T follicular helper cell (primary cell): ENCODE data around the gene NUP50.
"Not testable (repeated sequence)": the region's sequence is repeated elsewhere in the genome, so short reads cannot be mapped to it uniquely, and the experiment has no call there.

Source experiments
- DNase-seq: peaks from one replicate; pipeline ENCODE4 v3.0.0-alpha.2; 2020; ENCODE audit warnings: low read depth

Gene NUP50

DNA sequence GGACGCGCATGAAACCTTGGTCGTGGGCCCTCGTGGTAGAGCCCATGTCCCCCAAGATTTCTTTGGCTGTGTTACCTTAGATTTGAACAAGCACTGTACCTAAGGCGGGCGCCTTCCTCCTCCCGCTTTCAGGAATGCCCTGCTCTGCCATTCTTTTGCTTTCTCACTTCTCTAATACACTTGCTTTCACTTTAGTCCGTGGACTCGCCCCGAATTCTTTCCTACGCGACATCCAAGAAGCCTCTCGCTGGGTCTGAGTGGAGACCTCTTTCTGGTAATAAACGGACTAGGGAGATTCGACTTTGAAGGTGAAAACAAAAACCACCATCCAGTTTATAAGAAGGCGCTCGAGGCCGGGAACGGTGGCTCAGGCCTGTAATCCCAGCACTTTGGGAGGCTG is 1.2 kb upstream of the NUP50 start:
- no peak for DNase-seq

DNA sequence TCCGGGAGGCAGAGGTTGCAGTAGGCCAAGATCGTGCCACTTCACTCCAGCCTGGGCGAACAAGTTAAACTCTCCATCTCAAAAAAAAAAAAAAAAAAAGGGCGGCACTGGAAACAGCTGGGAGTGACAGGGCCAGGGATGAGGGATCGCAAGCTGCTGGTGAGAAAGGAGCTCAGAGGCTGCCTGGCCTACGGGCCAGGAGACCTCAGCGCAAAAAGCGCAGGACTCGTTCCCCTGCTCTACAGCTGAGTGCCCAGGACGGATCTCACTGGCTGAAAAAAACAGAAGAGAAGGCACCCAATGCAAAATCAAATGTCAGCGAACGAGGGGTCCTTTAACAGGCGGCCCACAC is 650 bp upstream of the NUP50 start:
- DNase-seq: no peak

DNA sequence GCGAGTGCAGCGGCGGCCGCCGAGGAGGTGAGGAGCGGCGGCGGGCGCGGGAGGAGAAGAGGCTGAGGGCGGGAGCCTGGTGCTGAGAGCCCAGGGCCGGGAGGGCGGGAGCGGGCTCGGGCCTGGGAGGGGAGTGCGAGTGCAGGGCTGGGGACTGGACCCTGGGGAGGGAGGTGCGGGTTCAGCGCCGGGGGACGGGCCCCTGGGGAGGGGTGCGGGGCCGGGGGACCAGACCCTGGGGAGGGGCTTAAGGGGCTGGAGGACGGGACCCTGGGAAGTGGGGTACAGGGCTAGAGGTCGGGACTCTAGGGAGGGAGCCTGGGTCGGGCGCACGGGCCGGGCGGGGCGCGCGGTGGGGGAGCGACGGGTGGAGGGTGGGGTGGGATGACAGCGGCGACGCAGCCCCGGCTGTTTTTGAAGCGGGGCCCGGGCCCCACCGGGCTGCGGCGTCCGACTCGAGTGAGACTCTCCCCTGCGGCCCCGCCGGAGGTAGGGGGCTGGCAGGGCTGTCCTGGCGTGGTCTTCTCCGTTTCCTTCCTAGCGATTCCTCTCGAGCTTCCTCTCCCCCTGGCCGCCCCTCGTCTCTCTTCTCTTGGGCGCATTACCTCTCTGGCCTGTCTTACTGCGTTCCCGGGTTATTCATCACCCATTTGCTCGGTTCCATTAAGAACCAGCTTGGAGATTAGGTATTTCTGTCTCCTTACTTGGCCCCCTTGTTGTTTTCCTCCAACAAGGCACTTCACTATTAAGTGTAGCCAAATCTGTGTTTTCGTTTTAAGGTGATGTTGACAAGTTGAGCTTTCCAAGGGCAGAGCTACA is 754 bp downstream of the NUP50 start:
- DNase-seq: peak; percentile 9

DNA sequence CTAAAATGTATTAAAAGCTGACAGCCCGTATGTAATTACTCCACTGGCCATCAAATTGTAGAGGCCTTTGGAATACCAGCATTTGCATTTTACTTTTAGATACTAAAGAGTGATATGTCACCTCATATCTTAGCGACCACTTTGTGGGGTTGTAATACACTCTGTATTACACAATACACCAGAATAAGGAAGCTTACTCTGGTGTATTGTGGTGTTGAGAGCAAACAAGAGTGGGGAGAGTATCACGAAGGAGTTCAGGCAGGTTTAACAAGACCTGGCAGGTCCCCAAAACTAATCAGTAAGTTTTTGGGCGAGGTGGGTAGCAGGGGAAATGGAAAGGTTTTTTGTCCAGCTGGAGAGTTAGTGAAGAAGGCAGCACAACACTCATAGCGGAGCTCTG is 3.2 kb downstream of the NUP50 start:
- DNase-seq: no peak

DNA sequence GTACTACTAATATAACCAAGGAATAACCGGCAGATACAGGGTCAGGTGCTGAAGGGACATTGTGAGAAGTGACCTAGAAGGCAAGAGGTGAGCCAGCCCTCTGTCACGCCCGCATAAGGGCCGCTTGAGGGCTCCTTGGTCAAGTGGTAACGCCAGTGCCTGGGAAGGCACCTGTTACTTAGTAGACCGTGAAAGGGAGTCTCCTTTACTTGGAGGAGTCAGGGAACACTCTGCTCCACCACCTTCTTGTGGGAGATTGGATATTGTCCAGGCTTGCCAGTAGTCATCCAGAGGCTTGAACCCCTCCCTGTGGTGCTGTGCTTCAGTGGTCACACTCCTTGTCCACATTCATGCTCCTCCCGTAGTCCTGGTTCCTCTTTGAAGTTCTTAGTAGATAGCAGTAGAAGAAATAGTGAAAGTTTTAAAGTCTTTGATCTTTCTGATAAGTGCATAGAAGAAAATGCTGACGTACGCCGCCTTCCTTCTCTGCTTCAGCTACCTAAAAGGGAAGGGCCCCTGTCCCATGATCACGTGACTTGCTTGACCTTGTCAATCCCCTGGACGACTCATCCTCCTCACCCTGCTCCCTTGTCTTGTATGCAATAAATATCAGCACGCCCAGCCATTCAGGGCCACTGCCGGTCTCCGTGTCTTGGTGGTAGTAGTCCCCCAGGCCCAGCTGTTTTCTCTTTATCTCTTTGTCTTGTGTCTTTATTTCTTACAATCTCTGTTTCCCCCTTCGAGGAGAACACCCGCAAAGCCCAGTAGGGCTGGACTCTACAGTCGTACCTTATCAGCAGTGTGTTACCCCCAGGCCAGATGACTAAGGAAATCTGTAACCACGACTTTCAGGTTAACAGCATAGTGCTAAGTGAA is 6.1 kb downstream of the NUP50 start:
- DNase-seq: peak; percentile 6

DNA sequence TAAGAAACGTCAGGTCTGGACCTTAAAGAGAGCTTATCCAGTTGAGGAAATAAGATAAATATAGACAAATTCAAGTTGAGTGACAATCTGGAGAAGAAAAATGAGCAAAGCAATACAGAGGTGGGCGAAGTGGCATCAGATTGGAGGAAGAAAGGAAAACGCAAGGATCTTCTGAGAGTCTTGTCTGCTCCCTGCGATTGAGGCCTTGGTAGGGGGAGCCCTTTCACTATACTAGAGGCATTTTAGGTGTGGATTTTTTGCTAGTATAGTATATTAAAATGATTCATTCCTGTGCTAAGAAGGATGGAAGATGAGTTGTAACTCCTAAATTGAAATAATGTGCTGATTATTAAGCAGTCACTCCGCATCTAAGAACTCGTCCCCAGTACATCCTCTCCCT is 8.1 kb downstream of the NUP50 start:
- no peak for DNase-seq

DNA sequence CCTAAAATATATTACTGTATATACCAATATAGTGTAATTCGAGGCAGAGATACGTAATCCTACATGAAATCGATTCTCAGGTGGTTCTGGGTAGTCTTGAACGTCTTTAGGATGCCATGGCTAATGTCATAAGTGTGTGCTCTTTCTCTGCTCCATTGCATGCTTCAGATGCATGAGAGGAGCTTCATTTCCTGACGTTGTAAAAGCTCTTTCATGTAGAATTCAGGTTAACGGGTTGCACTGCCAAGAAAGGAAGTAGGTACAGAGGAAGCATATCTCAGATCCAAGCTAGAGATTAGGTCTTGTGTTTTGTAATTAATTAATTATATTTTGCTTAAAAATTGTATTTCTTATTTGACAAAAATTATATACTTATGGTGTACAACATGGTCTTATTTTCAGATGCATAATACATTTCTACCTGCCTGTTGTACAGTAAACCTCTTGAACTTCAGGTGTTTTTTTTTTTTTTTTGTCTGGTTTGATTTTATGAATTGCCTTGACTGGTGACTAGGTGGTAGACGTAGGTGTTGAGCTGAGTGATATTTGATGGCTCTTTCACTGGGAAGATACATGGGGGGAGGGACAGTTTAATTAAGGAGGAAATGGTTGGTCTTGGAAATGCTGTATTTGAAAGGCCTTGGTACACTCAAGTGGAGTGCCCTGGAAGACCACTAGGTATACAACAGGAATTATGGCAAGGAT is 9.3 kb downstream of the NUP50 start:
- peak; percentile 9 for DNase-seq

DNA sequence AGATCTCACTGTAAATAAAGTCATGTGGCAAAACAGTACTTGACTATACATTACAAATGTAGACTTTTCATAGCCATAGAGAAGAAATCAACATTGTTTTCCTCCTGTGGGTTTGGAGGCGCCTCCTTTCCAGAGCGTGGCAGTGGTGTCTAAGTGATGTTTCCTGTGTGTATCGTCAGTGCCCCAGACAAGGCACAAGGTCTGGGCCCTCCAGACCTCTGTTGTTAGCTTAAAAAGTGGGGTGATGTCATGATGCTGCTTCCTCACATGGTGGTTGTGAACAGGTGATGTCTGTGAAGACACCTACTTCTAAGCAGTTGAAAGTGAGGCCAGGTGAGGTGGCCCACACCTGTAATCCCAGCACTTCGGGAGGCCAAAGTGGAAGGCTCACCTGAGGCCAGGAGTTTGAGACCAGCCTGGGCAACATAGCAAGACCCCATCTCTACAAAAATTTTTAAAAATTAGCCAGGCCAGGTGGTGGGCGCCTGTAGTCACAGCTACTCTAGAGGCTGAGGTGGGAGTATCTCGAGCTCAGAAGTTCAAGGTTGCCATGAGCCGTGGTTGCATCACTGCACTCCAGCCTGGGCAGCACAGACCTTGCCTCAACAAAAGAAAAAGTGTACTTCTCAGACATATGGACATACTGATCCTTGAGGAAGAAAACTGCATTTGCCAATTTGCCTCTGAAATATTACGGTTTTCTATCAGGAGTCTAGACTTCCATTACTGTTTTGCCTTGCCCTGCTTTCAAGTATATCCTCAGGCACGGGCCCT is 15.7 kb downstream of the NUP50 start:
- DNase-seq: peak; percentile 38

DNA sequence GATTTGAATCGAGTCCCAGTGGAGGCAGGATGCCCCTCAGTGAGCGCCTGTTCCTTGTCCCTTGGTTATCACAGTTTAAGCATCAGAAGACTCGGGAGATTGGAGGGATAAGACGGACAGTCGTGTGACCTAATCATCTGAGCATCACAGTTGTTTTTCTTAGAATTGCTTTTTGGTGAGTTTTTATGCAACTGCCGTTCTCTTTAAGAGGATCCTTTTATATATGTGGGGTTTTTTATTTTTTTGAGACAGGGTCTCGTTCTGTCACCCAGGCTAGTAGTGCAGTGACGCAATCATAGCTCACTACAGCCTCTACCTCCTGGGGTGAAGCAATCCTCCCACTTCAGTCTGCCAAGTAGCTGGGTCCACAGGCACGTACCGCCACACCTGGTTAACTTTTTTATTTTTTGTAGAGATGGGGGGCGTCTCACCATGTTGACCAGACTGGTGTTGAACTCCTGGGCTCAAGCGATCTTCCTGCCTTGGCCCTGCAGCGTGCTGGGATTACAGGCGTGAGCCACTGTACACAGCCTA is 16.5 kb downstream of the NUP50 start:
- DNase-seq: no peak

DNA sequence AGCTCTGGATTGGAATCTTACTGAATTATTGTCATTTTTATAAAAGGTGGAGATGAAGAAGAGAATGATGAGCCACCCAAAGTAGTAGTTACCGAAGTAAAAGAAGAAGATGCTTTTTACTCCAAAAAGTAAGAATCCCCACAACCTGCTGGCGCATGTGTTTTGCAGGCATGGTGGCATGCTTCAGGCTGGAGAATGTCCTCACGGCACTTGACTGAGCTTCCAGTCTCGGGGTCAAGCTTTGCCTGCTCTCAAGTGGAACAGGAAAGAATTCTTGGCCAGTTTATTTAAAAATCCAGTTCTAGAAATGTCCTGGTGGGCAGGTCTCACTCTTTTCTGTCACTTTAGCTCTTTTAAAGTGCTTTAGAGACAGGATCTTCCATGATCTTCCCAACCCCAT is 17.5 kb downstream of the NUP50 start:
- no peak for DNase-seq

DNA sequence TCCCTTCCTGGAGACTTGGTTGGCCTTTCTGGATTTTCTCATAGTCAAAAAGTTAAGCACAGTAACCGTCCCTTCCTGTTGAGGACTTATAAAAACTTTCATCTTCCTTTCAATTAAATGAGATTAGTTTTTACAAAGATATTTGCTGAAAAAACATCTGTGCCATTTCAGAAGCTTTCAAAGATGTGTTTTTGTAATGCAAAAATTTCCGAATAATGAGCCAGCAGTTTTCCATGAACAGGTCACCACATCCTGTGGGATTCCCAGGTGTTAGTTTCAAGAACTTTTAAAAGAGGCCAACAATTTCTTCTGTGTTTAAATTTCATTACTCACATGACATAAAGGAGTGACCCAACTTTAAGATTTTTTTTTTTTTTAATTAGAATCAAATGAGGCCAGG is 18.0 kb downstream of the NUP50 start:
- DNase-seq: no peak

DNA sequence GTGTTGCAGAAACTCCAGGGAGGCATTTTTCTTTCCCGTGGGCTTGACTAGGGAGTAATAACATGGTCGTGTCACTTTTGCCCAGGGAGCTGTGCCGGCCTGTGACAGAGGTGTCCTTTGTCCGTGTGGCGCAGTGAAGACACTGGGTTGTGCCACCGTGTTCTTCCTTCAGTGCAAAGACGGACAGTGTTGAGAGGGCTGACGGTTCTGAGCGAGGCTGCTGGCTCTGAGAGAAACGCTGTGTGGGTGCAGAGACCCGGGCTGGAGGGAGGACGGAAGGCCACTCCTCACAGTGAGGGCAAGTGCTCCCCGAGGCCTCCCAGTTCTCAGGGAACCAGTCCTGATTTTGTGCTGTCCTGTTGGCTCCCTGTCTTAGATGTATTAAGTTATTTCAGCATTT is 20.2 kb downstream of the NUP50 start:
- DNase-seq: no peak

DNA sequence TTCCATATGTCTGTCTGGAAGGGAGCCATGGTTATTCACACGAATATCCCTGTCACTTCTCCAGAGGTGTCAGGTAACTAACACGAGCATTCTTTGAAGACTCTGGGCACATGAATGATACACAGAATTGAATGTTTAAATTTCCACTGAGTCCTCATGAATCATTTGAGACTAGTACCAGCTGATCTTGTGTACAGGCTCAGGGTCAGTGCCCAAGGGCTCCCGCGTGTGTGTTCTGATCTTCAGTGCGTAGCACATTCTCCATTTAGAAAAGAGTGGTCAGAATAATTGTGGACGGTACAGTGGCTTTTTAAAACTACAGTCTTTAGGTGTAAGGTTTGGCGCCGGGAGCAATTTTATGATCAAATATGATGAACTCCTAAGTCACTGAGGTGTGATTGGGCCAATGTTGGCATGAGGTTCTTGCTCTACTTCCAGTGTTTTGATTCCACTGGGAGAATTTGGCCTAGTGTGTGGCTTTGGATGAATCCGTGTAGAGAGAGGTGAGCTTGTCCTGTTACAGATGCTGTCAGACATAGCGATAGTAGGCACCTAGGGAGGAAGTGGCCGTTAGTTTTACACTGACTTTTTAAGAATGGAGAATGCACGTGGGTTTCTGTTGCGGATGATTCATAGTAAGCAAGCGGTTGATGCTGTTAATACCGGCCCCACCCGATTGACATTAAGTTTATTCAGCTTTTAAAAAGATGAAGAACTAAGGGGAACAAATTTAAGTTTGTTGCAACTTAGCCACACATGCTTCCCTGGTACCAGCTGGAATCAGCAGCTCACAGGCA is 22.2 kb downstream of the NUP50 start:
- no peak for DNase-seq

DNA sequence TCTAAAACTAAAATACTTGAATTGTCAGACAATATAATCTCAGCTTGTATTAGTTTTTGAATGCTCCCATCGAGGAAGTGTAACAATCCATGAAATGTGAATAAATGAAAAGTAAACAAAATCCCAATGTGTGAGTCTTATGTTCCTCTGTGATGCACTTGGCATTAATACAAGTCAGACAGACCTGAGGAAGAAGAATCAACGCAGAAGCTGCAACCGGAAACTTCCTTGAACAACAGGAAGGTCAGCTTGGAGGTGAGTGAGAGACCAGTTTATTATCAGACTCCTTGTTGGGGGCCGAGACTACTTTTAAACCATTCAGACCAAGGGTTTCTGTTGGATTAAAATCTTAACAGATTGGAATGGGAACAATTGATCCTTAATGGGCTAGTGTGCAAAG is 24.2 kb downstream of the NUP50 start:
- no peak for DNase-seq

DNA sequence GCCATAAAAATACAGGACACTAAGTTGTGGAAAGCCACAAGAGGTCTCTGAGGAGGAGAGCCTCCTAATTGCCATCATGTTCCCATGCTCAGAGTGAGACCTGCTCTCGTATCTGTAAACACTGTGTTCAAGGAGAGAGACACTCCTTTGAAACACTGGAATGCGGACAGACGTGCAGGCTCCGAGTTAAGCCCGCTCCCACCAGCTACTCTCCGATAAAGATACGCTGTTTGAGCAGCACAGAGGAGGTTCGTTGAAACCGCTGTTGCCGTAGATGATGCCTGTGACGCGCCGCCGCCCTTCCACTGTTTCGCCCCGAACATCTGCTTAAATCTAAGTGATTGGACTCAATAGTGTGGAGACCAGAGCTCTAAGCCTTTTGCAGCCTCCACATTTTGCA is 25.1 kb downstream of the NUP50 start:
- no peak for DNase-seq

DNA sequence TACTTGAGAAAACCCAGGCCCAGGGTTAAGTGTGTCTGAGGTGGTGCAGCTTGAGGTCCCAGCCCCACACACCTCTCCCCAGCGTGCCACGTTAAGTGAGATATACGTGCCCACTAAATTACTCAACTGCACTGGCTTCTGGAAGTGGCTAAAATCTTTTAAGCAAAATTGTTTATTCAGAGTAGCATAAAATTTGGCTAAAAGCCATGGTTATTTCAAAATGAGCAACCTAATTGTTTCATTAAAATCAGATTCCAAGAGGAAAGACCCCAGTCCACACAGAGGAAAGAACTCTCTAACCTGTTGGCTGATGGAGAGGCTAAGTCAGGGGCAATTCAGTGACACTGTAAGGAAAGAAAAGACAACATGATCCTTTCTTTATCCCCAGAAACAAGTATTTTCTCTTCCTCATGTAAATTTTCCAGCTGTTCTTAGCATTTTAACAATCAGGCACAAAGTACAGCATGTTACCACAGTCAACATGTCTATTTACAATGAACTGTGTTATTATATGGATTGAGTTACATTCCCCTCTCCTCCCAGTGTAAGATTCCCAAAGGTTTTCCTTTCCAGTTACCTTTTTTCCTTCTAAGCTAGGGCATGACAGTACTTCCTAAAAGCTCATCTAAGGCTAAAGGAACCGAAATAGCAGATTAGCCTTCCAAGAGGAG is 26.6 kb downstream of the NUP50 start:
- no peak for DNase-seq

DNA sequence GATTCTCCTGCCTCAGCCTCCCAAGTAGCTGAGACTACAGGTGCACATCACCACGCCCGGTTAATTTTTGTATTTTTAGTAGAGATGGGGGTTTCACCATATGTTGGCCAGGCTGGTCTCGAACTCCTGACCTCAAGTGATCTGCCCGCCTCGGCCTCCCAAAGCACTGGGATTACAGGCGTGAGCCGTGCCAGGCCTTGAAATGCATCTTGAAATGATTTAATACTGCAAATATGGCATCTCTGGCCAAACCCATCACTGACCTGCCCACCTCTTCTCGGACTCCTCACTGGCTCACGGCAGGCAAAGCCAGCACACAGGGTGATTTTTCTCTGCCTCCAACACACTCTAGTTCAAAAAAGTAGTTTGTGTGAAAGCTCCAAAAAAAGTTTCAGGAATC is 28.0 kb downstream of the NUP50 start:
- DNase-seq: not testable (repeated sequence)

DNA sequence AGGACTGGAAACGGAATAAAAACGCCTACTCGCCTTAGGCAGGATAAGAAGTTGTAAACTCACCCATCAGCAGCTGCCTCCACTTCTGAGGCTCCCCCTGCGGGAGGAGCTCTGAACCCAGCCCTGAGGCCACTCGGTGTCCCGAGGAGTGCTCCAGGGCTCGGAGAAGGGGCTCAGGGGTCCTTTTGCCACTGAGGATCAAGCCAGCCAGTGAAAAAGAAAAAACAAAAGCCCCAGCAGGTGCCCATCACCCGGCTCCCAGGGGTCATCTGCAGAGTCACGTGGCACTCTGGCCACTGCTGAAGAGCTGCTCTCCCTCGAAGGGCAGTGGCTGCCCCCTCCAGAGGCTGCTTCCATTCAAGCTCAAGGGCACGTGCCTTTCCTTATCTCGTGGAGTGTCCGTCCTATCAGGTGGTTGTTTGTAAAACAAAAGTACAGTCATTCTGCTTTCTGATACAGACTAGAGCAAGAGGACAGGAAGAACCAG is 29.0 kb downstream of the NUP50 start:
- no peak for DNase-seq

DNA sequence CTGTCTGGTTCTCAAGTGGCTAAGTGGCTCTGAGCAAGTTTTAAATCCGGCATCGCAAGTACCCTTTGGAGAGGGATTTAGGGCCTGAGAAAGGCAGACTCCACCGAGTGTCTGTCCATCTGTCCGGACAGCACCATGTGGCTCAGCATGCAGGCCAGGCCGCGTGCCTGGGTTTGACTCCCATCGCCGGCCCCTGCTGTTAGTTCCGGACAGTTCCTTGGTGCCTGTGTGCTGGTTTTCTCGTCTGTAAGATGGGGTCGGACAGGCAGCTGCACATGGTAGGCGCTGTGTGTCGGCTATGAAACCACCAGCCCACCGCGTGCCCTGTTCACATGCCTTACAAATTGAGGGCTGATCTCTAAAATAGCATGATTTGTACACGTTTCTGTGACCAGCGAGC is 31.0 kb downstream of the NUP50 start:
- no peak for DNase-seq

DNA sequence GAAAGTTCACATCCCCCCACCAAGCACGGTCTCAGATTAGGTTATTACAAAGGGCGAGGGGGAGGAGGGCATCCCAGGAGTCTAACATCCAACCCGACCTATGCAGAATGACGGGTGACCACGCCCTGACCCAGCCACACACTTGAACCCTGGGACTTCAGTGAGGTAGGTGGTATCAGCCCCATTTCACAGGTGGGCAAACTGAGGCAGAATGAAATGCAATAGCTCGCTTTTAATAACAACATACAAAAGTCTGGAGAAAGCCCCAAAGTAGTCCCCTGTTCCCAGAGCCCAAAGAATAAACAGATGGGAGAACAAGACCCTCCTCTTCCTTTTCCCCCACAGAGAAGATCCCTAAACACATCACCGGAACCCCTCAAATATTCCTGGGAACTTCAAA is 31.9 kb downstream of the NUP50 start:
- no peak for DNase-seq
